Activated T-helper 17 cell treated with anti-CD3 and anti-CD28 coated beads, Interleukin-2, amount 50 U/mL, for 72 hours (primary cell): ENCODE results near the gene CNIH3. TPM values are rescaled to one million over a fixed set of nuclear protein-coding genes. Genes with fewer than 3 reads are reported as not detected.
"Not testable (repeated sequence)": the region's sequence is repeated elsewhere in the genome, so short reads cannot be mapped to it uniquely, and the experiment has no call there.

Experiments
- ATAC-seq: fragments of 150-1000 bp; cut with Tn5 transposase; replicated peaks from 2 replicates; pipeline ENCODE4 v1.10.0; 2021; ENCODE audit warnings: mild to moderate bottlenecking, moderate library complexity
- H3K27ac Mint-ChIP-seq: one replicate; pipeline ENCODE4 v1.8.0; 2022; ENCODE audit warnings: mixed read lengths
- H3K27me3 Mint-ChIP-seq: one replicate; pipeline ENCODE4 v1.8.0; 2022; ENCODE audit warnings: mixed read lengths
- H3K36me3 Mint-ChIP-seq: one replicate; pipeline ENCODE4 v1.8.0; 2022; ENCODE audit warnings: low read depth, mild to moderate bottlenecking, mixed read lengths
- H3K4me1 Mint-ChIP-seq: one replicate; pipeline ENCODE4 v1.8.0; 2022; ENCODE audit warnings: mixed read lengths
- H3K4me3 Mint-ChIP-seq: one replicate; pipeline ENCODE4 v1.8.0; 2022; ENCODE audit warnings: mild to moderate bottlenecking, mixed read lengths
- H3K9me3 Mint-ChIP-seq: one replicate; pipeline ENCODE4 v1.8.0; 2022; ENCODE audit warnings: mixed read lengths
- total RNA-seq, 2 donors: library from RNA; stranded (reverse); gene quantifications; one replicate each; pipeline ENCODE4 v1.2.3, GENCODE V29; 2022

CNIH3 gene
- total RNA-seq, 2 donors from 2014 or later = 1.4 to 3.0 TPM

- H3K4me3 Mint-ChIP-seq = no peak overlapping the region
- no peaks in the 10 kb centered on the region for H3K36me3 Mint-ChIP-seq
- ATAC-seq = no peak
- no peak overlapping the region for H3K27ac Mint-ChIP-seq
- peaks cover 5% of the 10 kb centered on the region for H3K27me3 Mint-ChIP-seq
- H3K4me1 Mint-ChIP-seq = no peaks in the 10 kb centered on the region
- H3K9me3 Mint-ChIP-seq = no peaks in the 10 kb centered on the region
These were observed 60.4 kb downstream of the CNIH3 start for GRCh38 chr1:224676551-224676950.

DNA sequence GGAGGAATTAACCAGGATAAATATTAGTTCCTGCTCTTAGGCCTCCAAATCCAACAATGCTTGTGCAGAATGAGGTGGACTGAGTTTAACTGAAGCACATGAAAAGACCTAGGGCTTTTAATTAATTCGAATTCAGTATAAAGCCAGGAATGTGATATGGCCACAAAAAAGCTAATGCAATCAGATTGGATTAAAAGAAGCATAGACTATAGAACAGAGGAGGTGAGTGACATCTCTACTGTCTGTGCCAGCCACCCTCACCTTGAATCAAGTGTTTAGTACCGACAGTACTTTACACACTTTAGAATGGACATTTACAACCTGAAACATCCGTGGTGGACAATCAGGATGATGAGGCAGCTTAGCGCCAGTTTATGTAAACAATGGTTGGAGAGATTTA lies 62.1 kb downstream of the CNIH3 start:
- Mint-ChIP-seq H3K27me3 (peaks cover 5% of the 10 kb centered on the region), H3K36me3 (no peaks in the 10 kb centered on the region), H3K9me3 (no peaks in the 10 kb centered on the region), H3K27ac (no peak overlapping the region), H3K4me1 (no peaks in the 10 kb centered on the region), H3K4me3 (no peak overlapping the region)
- no peak for ATAC-seq

DNA sequence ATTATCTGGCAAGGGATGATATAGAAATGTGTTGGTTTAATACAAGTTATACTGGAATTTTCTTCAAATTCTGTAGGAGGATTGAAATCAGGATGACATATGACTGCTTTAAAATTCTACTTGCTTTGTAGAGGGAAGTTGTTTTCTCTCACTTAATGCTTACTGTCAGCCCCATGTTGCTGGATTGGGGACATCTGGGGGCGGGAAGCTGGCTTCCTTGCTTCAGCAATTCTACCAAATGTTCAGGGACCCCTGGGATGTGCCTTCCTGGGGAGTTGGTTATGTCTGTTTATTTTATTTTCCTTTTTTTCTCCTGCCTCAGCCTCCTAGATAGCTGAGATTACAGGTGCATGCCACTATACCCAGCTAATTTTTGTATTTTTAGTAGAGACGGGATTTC lies 63.5 kb downstream of the CNIH3 start:
- Mint-ChIP-seq H3K4me1 (no peaks in the 10 kb centered on the region), H3K27me3 (no peaks in the 10 kb centered on the region), H3K27ac (no peak overlapping the region), H3K36me3 (no peaks in the 10 kb centered on the region), H3K4me3 (no peak overlapping the region), H3K9me3 (no peaks in the 10 kb centered on the region)
- ATAC-seq = no peak

DNA sequence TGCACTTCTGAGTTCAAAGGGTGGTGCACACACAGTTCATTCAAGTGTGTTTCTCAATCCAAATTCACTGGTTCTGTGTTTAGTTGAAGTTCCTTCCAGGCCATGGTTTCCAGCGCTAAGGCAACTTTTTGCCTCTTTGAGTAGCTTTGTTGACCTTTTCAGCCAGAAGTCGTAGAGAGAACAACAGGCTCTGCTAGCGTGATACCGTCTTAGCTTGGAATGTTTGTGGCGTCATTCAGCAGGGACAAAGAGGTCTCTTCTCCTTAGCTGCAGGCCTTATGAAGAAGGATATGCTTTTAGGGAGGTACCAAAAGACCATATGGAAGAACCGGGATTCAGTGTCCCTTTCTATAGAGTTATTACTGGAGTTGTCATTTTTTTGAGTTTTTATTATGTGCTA lies 65.7 kb downstream of the CNIH3 start:
- Mint-ChIP-seq H3K36me3 (no peaks in the 10 kb centered on the region), H3K9me3 (no peaks in the 10 kb centered on the region), H3K27me3 (peaks cover 5% of the 10 kb centered on the region), H3K27ac (no peak overlapping the region), H3K4me1 (no peaks in the 10 kb centered on the region), H3K4me3 (no peak overlapping the region)
- ATAC-seq = no peak

GRCh38 chr1:224683936-224684335 lies 67.8 kb downstream of the CNIH3 start:
- Mint-ChIP-seq H3K36me3 (no peaks in the 10 kb centered on the region), H3K4me3 (no peak overlapping the region), H3K4me1 (no peaks in the 10 kb centered on the region), H3K9me3 (no peaks in the 10 kb centered on the region), H3K27ac (no peak overlapping the region), H3K27me3 (peaks cover 11% of the 10 kb centered on the region)
- ATAC-seq = no peak

DNA sequence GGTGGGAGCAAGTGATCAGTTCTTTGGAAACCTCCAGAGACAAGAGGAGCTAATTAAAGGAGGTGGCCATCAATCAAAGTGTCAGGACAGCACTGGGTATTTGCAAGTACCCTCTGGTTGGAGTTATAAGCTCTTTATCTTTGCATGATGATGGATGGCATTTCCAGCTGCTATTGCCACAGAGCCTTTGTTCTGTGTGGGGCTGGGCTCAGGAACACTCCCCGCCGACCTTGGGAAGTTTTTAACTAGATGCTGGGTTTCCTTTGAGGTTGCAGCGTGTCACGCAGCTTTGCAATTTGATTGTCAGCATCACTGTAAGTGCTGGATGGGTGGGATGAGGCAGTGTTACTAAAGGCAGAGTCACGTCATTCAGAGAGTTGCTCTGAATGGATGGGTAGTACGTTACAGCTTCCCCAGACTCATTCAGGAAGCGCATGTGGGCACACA lies 68.9 kb downstream of the CNIH3 start:
- ATAC-seq = peak; percentile 42
- H3K4me3 Mint-ChIP-seq = no peak overlapping the region

DNA sequence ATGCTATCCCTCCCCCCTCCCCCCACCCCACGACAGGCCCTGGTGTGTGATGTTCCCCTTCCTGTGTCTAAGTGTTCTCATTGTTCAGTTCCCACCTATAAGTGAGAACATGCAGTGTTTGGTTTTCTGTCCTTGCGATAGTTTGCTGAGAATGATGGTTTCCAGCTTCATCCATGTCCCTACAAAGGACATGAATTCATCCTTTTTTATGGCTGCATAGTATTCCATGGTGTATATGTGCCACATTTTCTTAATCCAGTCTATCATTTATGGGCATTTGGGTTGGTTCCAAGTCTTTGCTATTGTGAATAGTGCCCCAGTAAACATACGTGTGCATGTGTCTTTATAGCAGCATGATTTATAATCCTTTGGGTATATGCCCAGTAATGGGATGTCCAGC lies 70.0 kb downstream of the CNIH3 start:
- peaks cover 13% of the 10 kb centered on the region for H3K27me3 Mint-ChIP-seq
- not testable (repeated sequence) for H3K36me3 Mint-ChIP-seq, H3K27ac Mint-ChIP-seq, ATAC-seq, H3K9me3 Mint-ChIP-seq, H3K4me1 Mint-ChIP-seq, H3K4me3 Mint-ChIP-seq

More for the DNA sequence above, 68.9 kb downstream of the CNIH3 start:
- no peaks in the 10 kb centered on the region for H3K4me1 Mint-ChIP-seq
- H3K9me3 Mint-ChIP-seq = no peaks in the 10 kb centered on the region
- H3K36me3 Mint-ChIP-seq = no peaks in the 10 kb centered on the region
- H3K27me3 Mint-ChIP-seq = peaks cover 13% of the 10 kb centered on the region
- H3K27ac Mint-ChIP-seq = no peak overlapping the region

- H3K36me3 Mint-ChIP-seq = no peaks in the 10 kb centered on the region
- no peak for ATAC-seq
- H3K27ac Mint-ChIP-seq = no peak overlapping the region
- no peak overlapping the region for H3K4me3 Mint-ChIP-seq
- no peaks in the 10 kb centered on the region for H3K4me1 Mint-ChIP-seq
- peaks cover 13% of the 10 kb centered on the region for H3K27me3 Mint-ChIP-seq
- no peaks in the 10 kb centered on the region for H3K9me3 Mint-ChIP-seq
These were observed 71.3 kb downstream of the CNIH3 start for GRCh38 chr1:224687465-224687864.

DNA sequence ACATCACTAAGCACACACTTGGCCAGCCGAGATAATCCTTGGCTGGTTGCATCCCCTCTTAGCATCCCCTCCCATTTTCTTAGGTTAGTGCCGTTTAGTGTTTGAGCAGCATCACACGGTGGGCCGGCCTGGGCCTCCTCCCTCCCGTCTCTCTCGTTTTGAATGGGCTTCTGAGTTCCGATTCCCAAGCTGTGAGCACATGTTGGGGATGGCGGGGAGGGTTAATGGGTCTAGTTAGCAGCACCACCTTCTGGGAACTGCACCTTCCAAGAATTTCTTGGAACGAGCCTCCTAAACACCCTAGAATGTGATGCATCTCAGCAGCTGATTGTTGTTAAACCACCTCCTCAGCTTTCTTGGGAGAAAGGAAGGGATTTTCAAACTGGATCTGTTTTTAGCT lies 73.3 kb downstream of the CNIH3 start:
- H3K27me3 Mint-ChIP-seq = peaks cover 18% of the 10 kb centered on the region

GRCh38 chr1:224690576-224690975 lies 74.5 kb downstream of the CNIH3 start:
- H3K4me3 Mint-ChIP-seq = no peak overlapping the region
- H3K27me3 Mint-ChIP-seq = peaks cover 15% of the 10 kb centered on the region
- H3K36me3 Mint-ChIP-seq = no peaks in the 10 kb centered on the region
- H3K9me3 Mint-ChIP-seq = no peaks in the 10 kb centered on the region
- H3K4me1 Mint-ChIP-seq = no peaks in the 10 kb centered on the region
- ATAC-seq = no peak
- no peak overlapping the region for H3K27ac Mint-ChIP-seq

More for the DNA sequence above, 73.3 kb downstream of the CNIH3 start:
- no peak overlapping the region for H3K27ac Mint-ChIP-seq
- no peaks in the 10 kb centered on the region for H3K36me3 Mint-ChIP-seq
- no peak for ATAC-seq
- no peaks in the 10 kb centered on the region for H3K4me1 Mint-ChIP-seq
- H3K4me3 Mint-ChIP-seq = no peak overlapping the region
- no peaks in the 10 kb centered on the region for H3K9me3 Mint-ChIP-seq

GRCh38 chr1:224691148-224691925 lies 75.2 kb downstream of the CNIH3 start:
- Mint-ChIP-seq H3K4me3 (no peak overlapping the region), H3K27me3 (peaks cover 15% of the 10 kb centered on the region), H3K36me3 (no peaks in the 10 kb centered on the region), H3K4me1 (no peaks in the 10 kb centered on the region), H3K27ac (no peak overlapping the region), H3K9me3 (no peaks in the 10 kb centered on the region)
- no peak for ATAC-seq

GRCh38 chr1:224694969-224695368 lies 78.9 kb downstream of the CNIH3 start:
- no peak for ATAC-seq
- H3K9me3 Mint-ChIP-seq = no peaks in the 10 kb centered on the region

DNA sequence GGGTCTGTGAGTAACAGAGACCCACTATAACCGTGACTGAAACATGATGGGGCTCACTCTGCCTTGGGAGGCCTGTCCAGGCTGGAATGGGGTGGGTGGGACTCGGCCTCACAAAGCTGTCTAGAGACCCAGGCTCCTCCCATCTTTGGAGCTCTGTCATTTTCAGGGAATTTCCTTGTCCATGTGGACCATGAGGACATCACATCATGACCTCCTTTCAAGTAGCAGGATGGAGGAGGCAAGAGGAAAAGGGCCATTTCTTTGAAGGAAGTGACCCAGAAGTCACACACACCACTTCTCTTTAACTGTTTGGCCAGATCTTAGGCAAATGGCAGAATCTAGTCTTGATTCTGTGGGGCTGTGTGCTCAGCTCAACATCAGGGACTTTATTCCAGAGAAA lies 79.9 kb downstream of the CNIH3 start:
- no peaks in the 10 kb centered on the region for H3K36me3 Mint-ChIP-seq
- H3K27me3 Mint-ChIP-seq = peaks cover 5% of the 10 kb centered on the region
- ATAC-seq = no peak
- no peaks in the 10 kb centered on the region for H3K4me1 Mint-ChIP-seq
- H3K27ac Mint-ChIP-seq = no peak overlapping the region
- H3K4me3 Mint-ChIP-seq = no peak overlapping the region
- H3K9me3 Mint-ChIP-seq = no peaks in the 10 kb centered on the region

More at GRCh38 chr1:224694969-224695368, 78.9 kb downstream of the CNIH3 start:
- H3K36me3 Mint-ChIP-seq = no peaks in the 10 kb centered on the region
- H3K27me3 Mint-ChIP-seq = peaks cover 5% of the 10 kb centered on the region
- H3K4me3 Mint-ChIP-seq = no peak overlapping the region
- no peaks in the 10 kb centered on the region for H3K4me1 Mint-ChIP-seq
- no peak overlapping the region for H3K27ac Mint-ChIP-seq

- H3K27ac Mint-ChIP-seq = no peak overlapping the region
- no peaks in the 10 kb centered on the region for H3K9me3 Mint-ChIP-seq
- no peaks in the 10 kb centered on the region for H3K4me1 Mint-ChIP-seq
- H3K4me3 Mint-ChIP-seq = no peak overlapping the region
- ATAC-seq = no peak
- no peaks in the 10 kb centered on the region for H3K36me3 Mint-ChIP-seq
- H3K27me3 Mint-ChIP-seq = peaks cover 5% of the 10 kb centered on the region
These were observed 81.0 kb downstream of the CNIH3 start for GRCh38 chr1:224696891-224697765.

DNA sequence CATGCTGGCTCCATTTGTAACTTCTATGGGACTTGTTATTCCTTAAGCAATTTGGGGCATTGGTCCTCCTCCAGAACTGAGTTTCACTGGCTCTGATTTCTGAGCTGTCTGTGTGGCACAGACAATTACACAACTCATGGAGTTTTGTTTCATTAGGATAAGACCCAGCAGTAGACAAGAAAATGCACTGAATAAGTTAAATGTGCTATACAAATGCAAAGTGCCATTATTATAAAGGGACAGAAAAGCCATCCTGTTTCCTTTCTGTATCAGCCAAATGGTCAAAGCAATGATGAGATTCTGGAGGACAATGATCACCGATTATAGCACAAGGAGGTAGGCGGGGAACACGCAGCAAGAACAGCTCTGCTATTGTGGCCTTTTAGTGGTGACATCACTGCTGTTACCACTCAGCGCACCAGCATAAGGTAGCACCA lies 81.9 kb downstream of the CNIH3 start:
- no peaks in the 10 kb centered on the region for H3K36me3 Mint-ChIP-seq
- no peaks in the 10 kb centered on the region for H3K4me1 Mint-ChIP-seq
- H3K27me3 Mint-ChIP-seq = peaks cover 4% of the 10 kb centered on the region
- ATAC-seq = no peak
- no peak overlapping the region for H3K4me3 Mint-ChIP-seq
- no peaks in the 10 kb centered on the region for H3K9me3 Mint-ChIP-seq
- no peak overlapping the region for H3K27ac Mint-ChIP-seq
